HepG2 (cell line): ENCODE results near the gene MYO9A. TPM values are rescaled to one million over a fixed set of nuclear protein-coding genes. Genes with fewer than 3 reads are reported as not detected.
A peak's percentile ranks its signal among the peaks of the same experiment; 100 is the strongest.

Experiments used
- AGO1 ChIP-seq: fragments of 200-400 bp; formaldehyde crosslinking; IDR thresholded peaks from 2 replicates; pipeline ENCODE4 v1.6.1; 2017; ENCODE audit warnings: mild to moderate bottlenecking, low read depth, low read length, moderate library complexity; ENCODE audit not compliant: poor library complexity, severe bottlenecking
- ATF7 ChIP-seq, 2 experiments: fragments of 450-650 bp in 1 of 2; sonication (generic) in 1 of 2; formaldehyde crosslinking in 1 of 2; IDR thresholded peaks; 2 replicates each; pipeline versions ENCODE4 v1.4.0 to v1.6.1; 2016 to 2020; ENCODE audit warnings: antibody characterized with exemption in 1 of 2, mild to moderate bottlenecking in 1 of 2, missing genetic modification reagents in 1 of 2
- CEBPZ ChIP-seq: IDR thresholded peaks from 2 replicates; pipeline ENCODE4 v1.6.1; 2012; ENCODE audit warnings: low read length, improper control_type of control experiment
- FOXP4 ChIP-seq: sonication (generic); formaldehyde crosslinking; IDR thresholded peaks from 2 replicates; pipeline ENCODE4 v1.4.0; 2020; ENCODE audit warnings: missing genetic modification reagents
- GABPB1 ChIP-seq: IDR thresholded peaks from 2 replicates; pipeline ENCODE4 v1.6.1; 2016; ENCODE audit warnings: mild to moderate bottlenecking, missing genetic modification reagents, moderate library complexity, missing compliant biosample characterization
- HIVEP1 ChIP-seq: sonication (generic); formaldehyde crosslinking; IDR thresholded peaks from 2 replicates; pipeline ENCODE4 v1.4.0; 2020; ENCODE audit warnings: mild to moderate bottlenecking, missing genetic modification reagents
- HNRNPL ChIP-seq: fragments of 200-400 bp; formaldehyde crosslinking; IDR thresholded peaks from 2 replicates; pipeline ENCODE4 v1.6.1; 2017; ENCODE audit warnings: mild to moderate bottlenecking, low read depth, low read length
- ISX ChIP-seq: sonication (generic); formaldehyde crosslinking; conservative IDR thresholded peaks from 2 replicates; pipeline ENCODE4 v1.5.0; 2020; ENCODE audit warnings: missing genetic modification reagents
- MXD4 ChIP-seq: IDR thresholded peaks from 2 replicates; pipeline ENCODE4 v1.6.1; 2016; ENCODE audit warnings: mild to moderate bottlenecking, missing biosample characterization, missing genetic modification reagents
- NFYB ChIP-seq: sonication (generic); formaldehyde crosslinking; IDR thresholded peaks from 2 replicates; pipeline ENCODE4 v1.4.0; 2020; ENCODE audit warnings: missing genetic modification reagents
- SETDB1 ChIP-seq: sonication (generic); formaldehyde crosslinking; IDR thresholded peaks from 2 replicates; pipeline ENCODE4 v1.5.1; 2020; ENCODE audit warnings: missing genetic modification reagents, mild to moderate bottlenecking, borderline replicate concordance
- STAT6 ChIP-seq: sonication (generic); formaldehyde crosslinking; IDR thresholded peaks from 2 replicates; pipeline ENCODE4 v1.4.0; 2020; ENCODE audit warnings: missing genetic modification reagents, mild to moderate bottlenecking, borderline replicate concordance
- TBP ChIP-seq: sonication (generic); formaldehyde crosslinking; IDR thresholded peaks from 2 replicates; pipeline ENCODE4 v1.5.0; 2020; ENCODE audit warnings: missing genetic modification reagents
- TEAD2 ChIP-seq: sonication (generic); formaldehyde crosslinking; IDR thresholded peaks from 2 replicates; pipeline ENCODE4 v1.9.0; 2021; ENCODE audit warnings: missing genetic modification reagents
- ZHX1 ChIP-seq: sonication (generic); formaldehyde crosslinking; IDR thresholded peaks from 2 replicates; pipeline ENCODE4 v1.8.1; 2022; ENCODE audit warnings: low read depth, mild to moderate bottlenecking, missing genetic modification reagents
- ZNF136 ChIP-seq: sonication (generic); formaldehyde crosslinking; IDR thresholded peaks from 2 replicates; pipeline ENCODE4 v1.8.1; 2022; ENCODE audit warnings: low read depth, mild to moderate bottlenecking, moderate library complexity, missing genetic modification reagents
- ZNF839 ChIP-seq: sonication (generic); formaldehyde crosslinking; IDR thresholded peaks from 2 replicates; pipeline ENCODE4 v1.4.0; 2020; ENCODE audit warnings: missing genetic modification reagents, mild to moderate bottlenecking, borderline replicate concordance
- ZSCAN20 ChIP-seq: sonication (generic); formaldehyde crosslinking; IDR thresholded peaks from 2 replicates; pipeline ENCODE4 v1.4.0; 2020; ENCODE audit warnings: missing genetic modification reagents, mild to moderate bottlenecking, borderline replicate concordance
- polyA plus RNA-seq, 8 experiments: library from polyadenylated mRNA; depleted of rRNA in 3 of 8; stranded (reverse) in 7 of 8; unstranded in 1 of 8; fragments of >200 nt; fragmentation: Illumina TruSeq in 4 of 8; extraction: Trizol in 4 of 8; gene quantifications; 2 replicates each; pipeline versions ENCODE4 v1.2.1 to v1.2.3, GENCODE V29; 2011 to 2016; ENCODE audit warnings: low read depth in 4 of 8, missing spikeins in 1 of 8, mixed read lengths in 1 of 8; ENCODE audit not compliant: insufficient read depth in 1 of 8
- total RNA-seq, 5 experiments: library from RNA; depleted of rRNA; stranded (reverse); fragments of >200 nt; fragmentation: Illumina TruSeq; extraction: Trizol; gene quantifications; 2 replicates each; pipeline ENCODE4 v1.2.3, GENCODE V29; 2016; ENCODE audit warnings: low read depth in 1 of 5

Gene MYO9A
- total and polyA plus RNA-seq, 2 of the 13 experiments (the other 11 are each of a cell fraction or from before 2014, with no cell fraction given), result 4.8 to 15.3 TPM

GRCh38 chr15:72155003-72155621 is 37.2 kb upstream of the MYO9A start (continued):
- TF ChIP-seq ZNF839 (CRISPR knock-in tag), result no peak
- no peak for TF ChIP-seq TEAD2 (CRISPR knock-in tag)
- TF ChIP-seq ATF7 (IDR thresholded peaks at IDR 0.05), result no peak
- TF ChIP-seq ATF7 (CRISPR knock-in tag; IDR thresholded peaks at IDR 0.05), result no peak
- no peak for TF ChIP-seq FOXP4
- TF ChIP-seq ISX, result no peak
- TF ChIP-seq STAT6 (CRISPR knock-in tag), result no peak
- TF ChIP-seq ZNF136 (CRISPR knock-in tag), result no peak
- TF ChIP-seq CEBPZ, result no peak
- TF ChIP-seq GABPB1 (CRISPR knock-in tag), result no peak
- no peak for TF ChIP-seq ZHX1
- no peak for TF ChIP-seq ZSCAN20 (CRISPR knock-in tag)
- no peak for TF ChIP-seq AGO1
- no peak for TF ChIP-seq HIVEP1
- no peak for TF ChIP-seq TBP (CRISPR knock-in tag)
- no peak for TF ChIP-seq MXD4 (CRISPR knock-in tag)
- no peak for TF ChIP-seq SETDB1 (CRISPR knock-in tag)
- no peak for TF ChIP-seq NFYB (CRISPR knock-in tag)
- TF ChIP-seq HNRNPL, result 0 out of 2 replicates have a peak, but pooled peaks have one; percentile 41
